T1000 (cell line): ENCODE data around the gene POP4.
"Not testable (repeated sequence)": the region's sequence is repeated elsewhere in the genome, so short reads cannot be mapped to it uniquely, and the experiment has no call there.

Experiments used
- DNase-seq: peaks from one replicate; lab custom pipeline; 2025; ENCODE audit warnings: mixed read lengths; lab: John Stamatoyannopoulos, UW

Gene POP4, protein sequence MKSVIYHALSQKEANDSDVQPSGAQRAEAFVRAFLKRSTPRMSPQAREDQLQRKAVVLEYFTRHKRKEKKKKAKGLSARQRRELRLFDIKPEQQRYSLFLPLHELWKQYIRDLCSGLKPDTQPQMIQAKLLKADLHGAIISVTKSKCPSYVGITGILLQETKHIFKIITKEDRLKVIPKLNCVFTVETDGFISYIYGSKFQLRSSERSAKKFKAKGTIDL

DNA sequence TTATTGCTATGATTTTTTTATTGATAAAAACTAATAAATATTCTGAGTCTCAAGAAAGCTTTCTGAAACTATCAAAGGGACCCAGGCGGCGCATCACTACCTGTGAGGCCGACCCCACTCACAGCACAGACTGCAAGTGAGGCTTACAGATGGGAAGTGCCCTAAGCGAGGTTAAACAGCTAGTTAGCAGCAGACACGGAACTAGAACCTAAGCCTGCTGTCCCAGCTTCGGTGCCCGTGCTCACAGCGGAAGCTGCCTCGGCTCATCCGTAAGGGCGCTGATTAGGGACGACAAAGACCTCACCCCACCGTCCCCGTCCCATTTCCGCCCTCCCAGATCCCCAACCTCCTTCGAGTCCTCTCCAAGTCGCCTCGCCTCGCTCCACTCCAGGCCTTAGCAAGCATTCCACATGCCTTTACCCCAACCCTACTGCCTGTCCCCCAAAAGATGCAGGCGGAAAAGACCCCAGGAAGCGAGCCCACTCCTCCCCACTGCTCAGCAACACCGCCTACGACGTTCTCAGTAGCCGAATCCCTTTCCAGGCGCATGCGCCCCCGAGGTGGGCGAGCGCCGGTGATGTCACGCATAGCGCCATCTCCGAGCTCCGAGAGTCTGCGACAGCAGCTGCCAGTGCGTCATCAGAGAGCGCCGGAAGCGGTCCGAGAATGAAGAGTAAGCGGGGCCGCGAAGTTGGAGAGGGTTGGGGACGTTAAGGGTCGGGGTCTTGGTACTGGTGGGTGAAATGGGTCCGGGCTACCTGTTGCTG, at the start of gene POP4:
TSS of gene POP4 (plus strand) at position 631 of the 767 bp plus-strand sequence. CDS start at position 667, 36 bp downstream.
- peak; percentile 86 for DNase-seq

DNA sequence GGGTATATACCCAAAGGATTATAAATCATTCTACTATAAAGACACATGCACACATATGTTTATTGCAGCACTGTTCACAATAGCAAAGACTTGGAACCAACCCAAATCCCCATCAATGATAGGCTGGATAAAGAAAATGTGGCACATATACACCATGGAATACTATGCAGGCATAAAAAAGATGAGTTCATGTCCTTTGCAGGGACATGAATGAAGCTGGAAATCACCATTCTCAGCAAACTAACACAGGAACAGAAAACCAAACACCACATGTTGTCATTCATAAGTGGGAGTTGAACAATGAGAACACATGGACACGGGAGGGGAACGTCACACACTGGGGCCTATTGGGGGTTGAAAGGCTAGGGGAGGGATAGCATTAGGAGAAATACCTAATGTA, 47.0 kb upstream of the POP4 start:
- DNase-seq = not testable (repeated sequence)

DNA sequence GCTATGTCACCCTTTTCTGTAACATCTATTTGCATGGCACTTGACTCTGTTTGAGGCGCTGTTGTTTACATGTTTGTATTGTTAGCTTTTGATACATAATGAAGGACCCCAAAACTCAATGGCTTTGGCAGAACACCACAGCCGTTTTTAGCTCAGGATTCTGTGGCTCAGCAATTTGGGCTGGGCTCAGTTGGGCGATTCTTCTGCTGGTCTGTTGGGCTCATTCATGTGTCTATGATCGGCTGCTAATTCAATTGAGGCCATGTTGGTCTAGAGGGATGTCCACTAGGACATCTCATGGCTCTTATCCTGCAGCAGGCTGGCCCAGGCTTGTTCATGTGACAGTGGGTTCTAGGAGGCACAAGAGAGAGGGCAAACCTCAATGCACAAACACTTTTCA, 46.3 kb upstream of the POP4 start:
- DNase-seq = no peak

DNA sequence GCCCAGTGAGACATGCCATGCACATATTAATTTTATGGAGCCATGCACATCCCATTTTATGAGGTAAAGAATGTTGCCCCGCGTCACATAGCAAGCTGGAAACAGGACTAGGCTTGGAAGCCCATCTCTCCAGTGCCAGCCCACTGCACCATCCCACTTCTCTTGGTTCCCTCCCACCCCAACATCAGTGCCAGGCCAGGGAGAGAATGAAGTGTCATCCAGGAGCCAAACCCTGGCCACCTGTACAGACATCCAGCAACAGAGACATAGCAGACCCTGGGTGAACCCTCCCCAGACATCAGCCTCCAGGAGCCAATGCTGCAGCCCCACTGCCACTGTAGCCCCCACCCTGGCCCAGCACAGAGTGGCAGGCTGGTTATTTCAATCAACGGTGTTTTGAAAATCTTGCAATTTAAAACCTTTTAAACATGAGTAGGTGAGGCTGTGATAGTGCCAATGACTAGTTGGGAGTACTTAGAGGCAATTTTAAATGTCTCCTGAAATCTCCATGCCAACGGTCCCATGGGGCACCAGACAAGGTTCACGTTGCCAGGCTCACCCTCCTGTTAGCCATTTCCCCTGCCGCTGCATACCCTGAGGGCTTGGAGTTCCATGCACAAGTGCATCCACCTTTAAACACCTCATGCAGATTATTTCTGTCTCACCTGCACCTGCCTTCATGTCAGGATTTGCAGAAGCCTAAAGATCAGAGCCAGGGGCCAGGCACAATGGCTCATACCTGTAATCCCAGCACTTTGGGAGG, 45.6 kb upstream of the POP4 start:
- DNase-seq = no peak

DNA sequence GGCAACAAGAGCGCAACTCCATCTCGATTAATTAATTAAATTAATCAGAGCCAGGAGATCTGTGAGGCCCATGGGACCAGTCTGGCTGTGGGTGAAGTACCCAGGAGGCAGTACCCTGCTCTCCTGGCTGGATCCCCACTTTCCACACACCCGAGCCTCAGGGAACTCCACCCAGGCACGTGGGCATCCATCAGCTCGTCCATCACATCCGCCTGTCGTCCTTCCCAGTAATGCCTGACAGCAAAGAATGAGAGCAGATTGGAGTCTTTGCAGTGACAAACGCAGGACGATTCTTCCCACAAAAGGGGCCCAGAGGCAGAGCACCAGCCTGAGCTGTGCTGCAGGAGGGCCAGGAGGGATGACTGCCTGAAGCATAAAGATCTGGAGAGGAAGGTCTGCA, 44.5 kb upstream of the POP4 start:
- DNase-seq = no peak

DNA sequence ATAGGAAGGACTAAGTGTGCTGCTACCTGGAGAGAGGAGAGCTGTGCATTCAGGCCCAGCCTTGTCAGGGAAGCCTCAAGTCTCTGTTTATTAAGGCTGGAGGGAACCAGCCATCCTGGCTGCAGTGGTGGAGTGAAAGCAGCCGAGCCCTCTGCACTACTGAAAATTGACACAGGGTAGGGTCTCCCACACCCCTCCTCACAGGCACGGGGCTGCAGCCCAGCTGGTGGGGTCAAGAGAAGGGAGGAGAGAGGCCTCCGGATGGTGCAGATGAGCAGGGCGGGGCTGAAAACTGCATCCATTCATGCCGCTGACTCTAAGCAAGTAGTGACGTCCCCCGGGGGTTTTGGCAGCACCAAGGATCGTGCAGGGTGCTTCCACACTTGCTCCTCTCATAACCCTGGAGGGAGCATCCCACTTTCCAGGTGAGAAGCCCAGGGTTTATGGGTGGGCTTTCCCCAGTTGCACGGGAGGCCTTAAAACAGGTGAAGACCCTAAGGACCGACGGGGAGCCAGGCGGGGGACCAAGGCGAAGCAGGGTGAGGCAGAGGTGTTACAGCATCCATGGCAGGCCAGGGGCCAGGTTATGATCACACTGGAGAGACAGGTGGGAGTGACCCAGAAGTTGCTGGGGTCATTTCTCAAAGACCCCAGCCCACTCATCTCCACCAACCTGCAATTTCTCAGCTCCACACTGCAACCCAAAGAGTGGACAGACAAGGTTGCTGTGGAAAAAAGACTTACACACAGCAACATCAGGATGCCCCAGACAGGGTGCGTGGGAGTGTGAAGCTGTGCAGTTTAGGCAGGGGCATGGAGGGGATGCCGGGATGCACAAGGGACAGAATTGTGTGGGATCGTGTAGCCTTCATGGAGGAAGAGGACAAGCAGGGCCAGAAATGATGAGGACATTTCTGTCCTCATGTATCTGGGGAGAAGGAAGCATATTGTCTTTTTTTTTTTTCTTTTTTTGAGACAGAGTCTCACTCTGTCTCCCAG, 43.5 kb upstream of the POP4 start:
- DNase-seq = no peak

DNA sequence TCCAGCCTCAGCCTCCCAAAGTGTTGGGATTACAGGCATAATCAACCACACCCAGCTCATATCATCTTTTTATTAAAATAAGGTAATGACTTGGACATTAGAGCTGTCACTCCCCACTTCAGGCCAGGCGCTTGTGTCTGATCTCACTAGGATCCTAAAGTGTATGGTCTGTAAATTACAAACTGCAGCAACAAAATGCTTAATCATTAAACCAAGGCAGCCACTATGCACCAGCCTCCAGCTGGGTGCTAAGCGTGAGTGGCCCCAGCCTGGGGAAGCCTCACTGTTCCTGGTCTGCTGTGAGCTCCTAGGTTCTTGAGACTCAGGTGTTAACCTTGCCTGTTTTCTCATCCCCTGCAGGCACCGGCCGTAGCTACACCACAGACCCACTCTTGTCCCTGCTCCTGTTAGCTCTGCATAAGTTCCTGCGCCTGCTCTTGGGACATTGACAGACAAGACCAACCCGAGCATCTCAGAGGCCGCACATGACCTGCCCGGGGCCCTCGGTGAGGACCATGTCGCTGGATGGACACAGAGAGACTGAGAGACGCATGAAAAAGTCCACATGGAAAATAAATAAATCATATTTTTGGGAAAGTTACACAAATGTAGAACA, 42.5 kb upstream of the POP4 start:
- DNase-seq = no peak

DNA sequence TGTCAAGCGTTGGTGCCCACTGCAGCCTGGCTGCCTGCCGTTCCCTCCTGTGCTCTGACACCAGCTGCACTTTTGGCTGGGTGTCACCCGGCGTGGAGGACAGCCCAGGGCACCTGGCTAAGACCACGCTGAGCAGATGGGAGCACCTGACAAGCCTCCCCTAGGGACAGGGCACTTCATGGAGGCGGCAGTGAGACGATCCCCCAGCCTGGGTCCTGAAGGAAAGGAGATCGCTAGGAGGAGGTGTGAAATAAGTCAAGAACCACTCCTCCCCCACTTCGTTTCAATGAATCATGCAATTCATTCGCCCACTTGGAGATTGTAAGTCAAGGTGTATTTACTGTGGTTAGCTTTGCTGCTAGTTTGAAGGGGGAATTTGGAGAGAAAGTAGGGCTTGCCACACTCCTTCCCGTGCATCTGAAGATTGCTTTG, 41.5 kb upstream of the POP4 start:
- no peak for DNase-seq

DNA sequence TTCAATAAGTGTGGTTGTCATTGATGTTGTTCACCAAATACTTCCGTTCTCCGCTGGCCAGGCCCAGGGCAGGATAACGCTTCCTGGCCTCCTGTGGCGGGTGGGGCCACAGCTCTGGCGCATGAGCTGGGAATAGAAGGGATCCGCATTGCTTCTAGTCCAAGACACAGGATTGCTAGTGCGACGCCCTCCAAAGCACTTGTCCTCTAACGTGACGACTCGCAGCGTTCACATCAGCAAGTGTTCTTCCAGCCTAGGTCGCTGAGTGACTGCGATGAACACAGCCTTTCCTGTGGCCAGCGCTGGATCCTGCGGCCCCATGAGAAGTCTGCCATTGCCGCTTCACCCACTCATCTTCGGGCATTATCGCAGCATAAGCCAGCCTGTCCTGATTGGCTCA, 40.9 kb upstream of the POP4 start:
- DNase-seq = no peak

DNA sequence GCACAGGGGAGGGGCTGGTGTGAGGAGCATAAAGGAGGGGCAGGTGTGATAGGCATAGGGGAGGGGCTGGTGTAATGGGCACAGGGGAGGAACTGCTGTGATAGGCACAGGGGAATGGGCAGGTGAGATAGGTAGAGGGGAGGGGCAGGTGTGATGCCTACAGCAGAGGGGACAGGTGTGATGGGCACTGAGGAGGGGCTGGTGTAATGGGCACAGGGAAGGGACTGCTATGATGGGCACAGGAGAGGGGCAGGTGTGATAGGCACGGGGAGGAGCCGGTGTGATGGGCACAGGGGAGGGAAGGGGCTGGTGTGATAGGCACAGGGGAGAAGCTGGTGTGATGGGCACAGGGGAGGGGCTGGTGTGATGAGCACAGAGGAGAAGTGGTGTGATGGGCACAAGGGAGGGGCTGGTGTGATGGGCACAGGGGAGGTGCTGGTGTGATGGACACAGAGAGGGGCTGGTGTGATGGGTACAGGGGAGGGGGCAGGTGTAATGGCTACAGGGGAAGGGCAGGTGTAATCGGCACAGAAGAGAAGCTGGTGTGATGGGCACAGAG, 39.5 kb upstream of the POP4 start:
- no peak for DNase-seq

DNA sequence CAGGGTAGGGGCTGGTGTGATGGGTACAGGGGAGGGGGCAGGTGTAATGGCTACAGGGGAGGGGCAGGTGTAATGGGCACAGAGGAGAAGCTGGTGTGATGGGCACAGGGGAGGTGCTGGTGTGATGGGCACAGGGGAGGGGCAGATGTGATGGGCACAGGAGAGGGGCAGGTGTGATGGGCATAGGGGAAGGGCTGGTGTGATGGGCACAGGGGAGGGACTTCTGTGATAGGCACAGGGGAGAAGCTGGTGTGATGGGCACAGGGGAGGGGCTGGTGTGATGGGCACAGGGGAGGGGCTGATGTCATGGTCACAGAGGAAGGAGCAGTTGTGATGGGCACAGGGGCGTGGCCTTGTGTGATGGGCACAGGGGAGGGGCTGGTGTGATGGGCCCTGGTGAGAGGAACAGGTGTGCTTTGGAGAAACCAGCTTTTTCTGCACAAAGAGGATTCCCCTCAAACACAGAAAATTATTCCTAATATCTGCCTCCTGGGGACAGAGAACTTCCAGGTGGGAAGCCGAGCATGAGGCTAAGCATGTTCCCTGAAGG, 38.6 kb upstream of the POP4 start:
- DNase-seq = no peak

DNA sequence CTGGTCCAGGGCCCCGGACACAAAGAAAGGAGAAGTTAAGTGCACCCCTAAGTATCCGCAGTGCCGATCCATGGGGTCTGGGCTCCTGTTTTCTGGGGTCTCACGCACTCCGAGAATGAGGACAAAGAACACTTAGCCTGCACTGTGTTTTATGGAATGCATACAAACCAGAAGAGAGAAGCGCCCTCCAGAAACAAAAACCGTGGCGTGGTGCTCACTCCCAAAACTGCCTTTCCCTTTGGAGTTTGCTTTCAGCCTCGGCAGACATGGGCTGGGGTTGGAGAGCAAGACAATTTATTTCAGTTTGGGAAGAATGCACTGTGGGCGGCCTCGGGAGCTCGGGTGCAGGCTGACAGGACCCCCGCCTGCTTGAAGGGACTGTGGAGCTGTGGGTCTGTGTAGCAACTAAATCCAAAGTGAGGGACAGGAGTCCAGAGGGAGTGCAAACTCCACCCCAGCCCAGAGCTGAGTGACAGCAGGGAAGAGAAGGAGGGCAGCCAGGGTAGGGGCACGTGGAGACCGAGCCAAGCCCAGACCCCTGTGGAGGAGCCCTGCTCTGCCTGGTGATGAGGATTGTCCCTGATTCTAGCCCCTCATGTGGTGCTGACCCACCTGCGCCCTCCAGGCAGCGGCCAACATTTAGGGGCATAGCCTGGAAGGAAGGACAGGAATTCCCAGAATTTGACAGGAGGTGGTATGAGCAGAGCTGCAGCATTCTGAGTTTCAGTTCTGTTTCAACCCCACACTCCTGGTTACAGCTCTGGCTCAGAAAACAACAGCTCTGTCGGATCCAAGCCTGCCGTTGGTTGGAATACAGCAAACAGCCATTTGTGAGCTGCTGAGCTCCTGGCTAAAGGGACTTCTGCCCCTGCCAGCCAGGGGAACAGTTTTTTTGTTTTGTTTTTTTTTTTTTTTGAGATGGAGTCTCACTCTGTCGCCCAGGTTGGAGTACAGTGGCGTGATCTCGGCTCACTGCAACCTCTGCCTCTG, 37.8 kb upstream of the POP4 start:
- DNase-seq = no peak

DNA sequence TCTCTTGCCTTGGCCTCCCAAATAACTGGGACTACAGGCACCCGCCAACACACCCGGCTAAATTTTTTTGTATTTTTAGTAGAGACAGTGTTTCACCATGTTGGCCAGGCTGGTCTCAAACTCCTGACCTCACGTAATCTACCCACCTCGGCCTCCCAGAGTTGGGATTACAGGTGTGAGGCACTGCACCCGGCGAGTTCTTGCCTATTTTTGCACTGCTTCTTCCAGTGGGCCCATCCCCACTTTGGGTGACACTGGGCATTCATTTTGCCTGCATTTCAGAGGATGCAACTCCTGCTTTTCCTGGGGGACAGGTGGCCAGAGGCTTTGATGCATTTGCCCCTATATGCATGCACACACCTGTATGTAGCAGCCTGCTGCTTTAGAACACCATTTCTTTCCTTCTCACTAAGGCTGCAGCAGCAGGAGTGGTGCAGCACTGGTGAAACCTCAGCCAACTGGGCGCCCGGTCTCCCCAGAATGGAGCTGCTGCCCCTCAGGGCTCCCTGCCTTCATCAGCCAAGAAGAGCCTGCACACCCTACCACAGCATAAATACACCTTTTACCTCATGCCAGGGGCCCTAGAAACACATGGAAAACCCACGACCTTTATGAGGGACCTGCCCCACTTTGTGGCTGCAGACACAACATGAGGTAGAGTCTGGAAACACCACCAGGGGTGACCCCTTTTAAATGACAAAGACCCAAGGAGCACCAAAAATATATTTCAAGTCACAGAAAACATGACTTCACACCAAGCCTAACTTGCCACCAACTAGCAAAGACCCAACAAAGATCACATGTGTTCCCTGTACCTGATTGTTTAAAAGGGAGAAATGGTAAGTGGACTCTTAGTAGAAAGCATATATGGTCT, 36.8 kb upstream of the POP4 start:
- no peak for DNase-seq

DNA sequence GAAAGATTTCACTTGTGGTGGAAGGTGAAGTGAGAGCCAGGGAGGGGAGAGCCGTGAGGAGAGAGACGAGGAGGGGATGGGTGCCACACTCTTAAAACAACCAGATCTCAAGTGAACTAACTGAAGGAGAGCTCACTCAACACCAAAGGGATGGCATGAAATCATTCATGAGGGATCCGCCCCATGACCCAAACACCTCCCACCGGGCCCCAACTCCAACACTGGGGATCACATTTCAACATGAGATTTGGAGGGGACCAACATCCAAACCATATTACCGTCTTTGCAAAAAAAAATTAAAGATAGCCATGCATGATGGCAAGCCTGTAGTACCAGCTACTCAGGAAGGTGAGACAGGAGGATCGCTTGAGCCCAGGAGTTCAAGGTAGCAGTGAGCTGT, 34.9 kb upstream of the POP4 start:
- no peak for DNase-seq

DNA sequence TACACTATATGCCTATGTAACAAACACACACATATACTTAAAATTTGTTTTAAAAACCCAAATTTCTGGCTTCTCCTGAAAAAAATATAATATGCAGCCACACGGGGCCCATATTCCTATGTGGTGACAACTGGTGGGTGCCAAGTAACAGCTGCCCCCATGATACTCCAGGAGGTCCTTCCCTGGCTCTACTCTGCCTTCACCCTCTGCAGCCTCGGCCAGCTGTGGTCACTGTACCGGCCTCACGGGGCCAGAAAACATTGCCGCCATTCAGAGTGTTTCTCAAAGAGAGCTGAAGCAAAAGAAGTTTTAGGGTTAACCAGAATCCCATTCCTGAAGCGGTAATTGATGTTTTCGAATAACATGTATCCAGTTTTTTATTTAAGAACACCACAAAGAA, 32.6 kb upstream of the POP4 start:
- DNase-seq = no peak

DNA sequence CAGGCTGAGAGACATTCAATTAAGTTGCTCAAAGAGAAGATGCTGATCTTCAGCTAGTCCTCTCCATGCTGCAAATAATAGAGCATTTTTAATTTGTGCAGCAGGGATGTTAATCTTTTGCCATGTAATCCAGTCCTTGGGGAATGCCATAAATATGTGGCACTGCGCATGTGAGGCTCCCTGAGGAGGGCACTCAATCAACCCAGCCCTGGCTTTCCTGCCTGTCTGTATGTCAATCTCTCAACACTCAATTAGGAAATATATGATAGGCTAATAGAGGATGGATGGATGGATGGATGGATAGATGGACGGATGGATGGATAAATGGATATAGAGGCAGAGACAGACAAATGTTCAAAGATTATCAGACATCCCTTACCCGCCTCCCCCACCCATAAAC, 31.6 kb upstream of the POP4 start:
- no peak for DNase-seq

DNA sequence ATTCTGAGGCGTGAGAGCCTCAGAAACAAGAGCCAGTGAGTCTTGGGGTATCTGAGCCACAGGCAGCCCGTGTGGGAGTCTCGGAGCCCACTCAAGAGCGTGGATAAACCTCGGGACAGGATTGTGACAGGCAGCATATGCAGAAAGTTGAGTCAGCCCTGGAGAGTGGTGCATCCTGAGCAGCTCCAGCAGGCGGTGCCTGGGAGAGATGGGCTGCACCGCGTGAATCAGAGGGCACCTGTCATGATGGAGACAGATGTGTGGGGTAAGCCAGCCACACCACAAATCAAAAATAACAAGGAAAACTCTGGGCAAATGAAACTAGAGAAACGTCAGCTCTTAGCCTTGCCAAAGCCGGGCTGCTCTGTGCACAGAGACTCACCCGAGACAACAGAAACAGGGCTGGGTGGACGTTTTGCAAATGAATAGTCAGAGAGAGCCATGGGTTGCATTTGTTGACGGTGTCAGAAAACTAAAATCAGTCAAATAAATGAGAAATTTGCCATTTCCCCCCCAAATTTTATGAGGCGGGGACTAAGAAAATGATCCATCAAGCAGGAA, 30.0 kb upstream of the POP4 start:
- DNase-seq = no peak
